HG02840 (cell line): ENCODE results near the gene LAMB4.

Source experiments
- ATAC-seq: cut with Tn5 transposase; IDR thresholded peaks from one replicate; pipeline ENCODE4 v1.9.1; 2021; ENCODE audit warnings: mild to moderate bottlenecking, moderate library complexity, moderate number of reproducible peaks; ENCODE audit not compliant: unreplicated experiment, low FRiP score

The LAMB4 gene

GRCh38 chr7:108109221-108109908, 20.8 kb downstream of the LAMB4 start:
- no peak for ATAC-seq

- ATAC-seq, result no peak
Observed at GRCh38 chr7:108108131-108108530, 22.0 kb downstream of the LAMB4 start.

- no peak for ATAC-seq
Observed at GRCh38 chr7:108104324-108104723, 25.8 kb downstream of the LAMB4 start.

DNA sequence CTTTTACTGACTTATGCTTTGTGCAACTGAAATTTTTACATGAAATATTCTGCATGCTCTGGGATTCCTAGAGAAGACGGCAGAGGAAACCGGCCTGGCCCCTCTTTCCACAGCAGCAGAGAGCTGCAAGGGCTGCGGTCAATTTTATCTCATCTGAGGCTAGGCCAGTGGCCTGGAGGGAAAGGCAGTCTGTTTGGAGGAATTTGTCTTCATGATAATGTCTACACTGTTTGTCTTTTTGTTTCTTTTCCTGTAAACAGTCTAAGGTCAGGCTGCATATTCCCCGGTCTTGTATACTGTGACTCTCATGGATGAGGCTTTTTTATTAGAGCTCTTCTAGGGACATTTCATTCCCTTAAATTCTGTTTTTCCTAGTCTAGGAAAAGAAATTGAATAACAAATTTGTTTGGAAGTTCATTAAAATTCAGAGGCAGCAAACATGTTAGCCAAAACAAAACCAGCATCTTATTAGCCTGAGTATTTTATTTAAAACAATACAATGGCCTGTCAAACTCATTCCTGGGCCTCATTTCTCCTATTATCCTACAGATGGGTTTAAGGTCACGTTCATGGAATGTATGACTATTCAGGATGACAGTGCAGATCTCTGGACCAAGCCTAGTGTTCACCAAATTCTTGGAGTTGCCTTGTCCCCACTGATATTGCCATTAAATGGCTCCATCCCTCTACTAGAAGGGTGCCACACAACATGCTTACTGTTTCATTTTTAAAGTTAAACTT, 26.4 kb downstream of the LAMB4 start:
- no peak for ATAC-seq

DNA sequence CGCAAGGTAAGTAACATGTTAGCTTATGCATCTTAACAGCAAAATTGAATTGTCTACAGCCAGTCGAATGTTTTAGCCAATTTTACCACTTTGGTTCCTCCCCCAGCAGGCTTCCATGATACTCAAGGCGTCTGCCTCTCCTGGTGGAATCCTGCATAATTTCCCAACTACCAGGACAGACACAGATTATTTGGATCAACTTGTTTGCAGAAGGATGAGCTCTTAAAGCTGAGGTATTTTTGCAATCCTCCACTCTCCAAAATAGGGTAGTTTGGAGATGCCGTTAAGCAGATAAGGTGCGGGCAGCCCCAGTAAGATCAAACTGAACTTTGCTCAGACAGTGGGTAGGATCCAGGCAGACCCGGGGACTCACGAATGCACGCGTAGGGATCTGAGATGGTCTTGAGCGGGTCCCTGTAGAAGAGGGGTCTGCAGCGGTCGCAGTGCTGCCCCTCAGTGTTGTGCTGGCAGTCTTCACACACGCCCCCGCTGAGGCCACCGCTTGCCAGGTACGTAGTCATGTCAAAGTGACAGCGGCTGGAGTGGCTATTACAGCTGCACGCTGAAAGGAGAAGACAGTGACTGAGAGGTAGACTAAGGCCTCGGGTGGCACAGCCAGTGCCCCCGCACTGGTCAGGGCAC, 27.4 kb downstream of the LAMB4 start:
- no peak for ATAC-seq

DNA sequence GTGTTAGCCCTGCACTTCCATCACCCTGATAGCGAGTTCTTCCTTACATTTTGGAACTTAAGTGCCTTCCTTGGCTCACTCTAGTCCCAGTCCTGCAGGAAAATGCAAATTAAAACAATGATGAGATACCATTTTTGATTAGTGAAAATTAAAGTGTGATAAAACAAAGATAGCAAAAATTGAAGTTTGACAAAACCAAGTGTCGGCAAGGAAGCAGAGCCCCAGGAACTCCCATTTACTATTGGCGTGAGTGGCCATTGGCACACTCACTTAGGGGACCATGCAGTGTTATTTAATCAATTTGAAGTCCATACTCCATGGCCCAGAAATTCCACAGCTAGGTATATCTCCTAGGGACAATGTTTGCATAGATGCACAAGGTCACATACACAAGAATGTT, 28.4 kb downstream of the LAMB4 start:
- no peak for ATAC-seq

DNA sequence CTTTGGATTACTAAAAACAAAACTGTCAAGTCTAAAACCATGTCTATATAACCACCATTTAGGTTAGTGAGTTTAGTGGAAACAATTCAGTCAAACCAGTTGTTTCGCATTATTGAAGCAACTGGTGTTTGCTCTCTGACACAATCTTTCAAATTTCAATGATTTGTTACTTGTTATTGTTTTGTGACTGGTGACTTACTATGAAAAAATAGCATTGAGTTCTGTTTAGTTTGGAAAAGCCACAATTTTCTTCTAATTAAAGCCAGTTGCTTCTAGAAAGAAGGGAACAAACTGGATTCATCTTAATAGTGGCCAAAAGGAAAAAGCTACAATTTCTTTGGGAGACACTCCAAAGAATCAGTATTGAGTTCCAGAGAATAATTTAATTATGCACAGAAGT, 30.4 kb downstream of the LAMB4 start:
- ATAC-seq, result no peak

- no peak for ATAC-seq
Observed at GRCh38 chr7:108097703-108098102, 32.5 kb downstream of the LAMB4 start.

- no peak for ATAC-seq
Observed at GRCh38 chr7:108096996-108097395, 33.2 kb downstream of the LAMB4 start.

GRCh38 chr7:108094933-108095710, 35.0 kb downstream of the LAMB4 start:
- no peak for ATAC-seq

- no peak for ATAC-seq
Observed at GRCh38 chr7:108094346-108094745, 35.8 kb downstream of the LAMB4 start.

GRCh38 chr7:108093851-108094331, 36.3 kb downstream of the LAMB4 start:
- ATAC-seq, result no peak

GRCh38 chr7:108093341-108093740, 36.8 kb downstream of the LAMB4 start:
- ATAC-seq, result no peak

DNA sequence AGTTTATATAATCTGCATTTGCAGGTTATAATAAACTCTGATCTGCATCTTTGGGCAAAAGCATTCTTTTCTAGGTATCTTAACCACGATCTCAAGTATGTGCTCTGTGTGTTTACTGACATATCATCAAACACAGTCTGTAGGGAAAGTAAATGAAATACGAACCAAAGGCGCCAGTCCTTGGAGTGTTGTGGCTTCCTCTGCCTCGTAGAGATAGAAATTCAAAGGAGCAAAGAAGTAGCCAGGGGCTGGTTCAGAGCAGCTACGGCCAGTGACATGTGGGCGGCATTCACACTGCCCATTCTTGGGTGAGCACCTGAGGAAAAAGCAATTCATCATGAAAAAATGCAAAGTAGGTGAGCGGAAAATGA, 38.7 kb downstream of the LAMB4 start:
- ATAC-seq, result no peak

- ATAC-seq, result no peak
Observed at GRCh38 chr7:108090791-108091460, 39.2 kb downstream of the LAMB4 start.

DNA sequence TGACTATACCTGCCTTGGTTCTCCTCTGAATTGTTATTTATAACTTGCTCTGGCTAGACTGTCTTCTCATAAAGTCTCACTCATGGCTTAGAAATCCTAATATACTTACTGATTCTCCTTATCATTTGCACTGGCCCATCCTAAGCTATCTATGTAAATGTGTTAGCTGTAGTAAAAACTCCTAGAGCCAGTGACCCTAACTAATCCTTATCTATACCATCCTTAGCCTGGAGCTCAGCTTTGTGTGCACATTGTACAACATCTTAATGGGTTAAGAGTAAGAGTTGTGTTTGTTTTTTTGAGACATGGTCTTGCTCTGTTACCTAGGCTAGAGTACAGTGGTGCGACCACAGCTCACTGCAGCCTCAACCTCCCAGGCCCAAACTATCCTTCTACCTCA, 40.8 kb downstream of the LAMB4 start:
- ATAC-seq, result no peak

- ATAC-seq, result no peak
Observed at GRCh38 chr7:108088729-108089128, 41.4 kb downstream of the LAMB4 start.

GRCh38 chr7:108087778-108088177, 42.4 kb downstream of the LAMB4 start:
- no peak for ATAC-seq

- no peak for ATAC-seq
Observed at GRCh38 chr7:108086962-108087361, 43.2 kb downstream of the LAMB4 start.

- no peak for ATAC-seq
Observed at GRCh38 chr7:108086546-108086945, 43.6 kb downstream of the LAMB4 start.
